ENCODE results near the gene SRCIN1.

Gene SRCIN1

DNA sequence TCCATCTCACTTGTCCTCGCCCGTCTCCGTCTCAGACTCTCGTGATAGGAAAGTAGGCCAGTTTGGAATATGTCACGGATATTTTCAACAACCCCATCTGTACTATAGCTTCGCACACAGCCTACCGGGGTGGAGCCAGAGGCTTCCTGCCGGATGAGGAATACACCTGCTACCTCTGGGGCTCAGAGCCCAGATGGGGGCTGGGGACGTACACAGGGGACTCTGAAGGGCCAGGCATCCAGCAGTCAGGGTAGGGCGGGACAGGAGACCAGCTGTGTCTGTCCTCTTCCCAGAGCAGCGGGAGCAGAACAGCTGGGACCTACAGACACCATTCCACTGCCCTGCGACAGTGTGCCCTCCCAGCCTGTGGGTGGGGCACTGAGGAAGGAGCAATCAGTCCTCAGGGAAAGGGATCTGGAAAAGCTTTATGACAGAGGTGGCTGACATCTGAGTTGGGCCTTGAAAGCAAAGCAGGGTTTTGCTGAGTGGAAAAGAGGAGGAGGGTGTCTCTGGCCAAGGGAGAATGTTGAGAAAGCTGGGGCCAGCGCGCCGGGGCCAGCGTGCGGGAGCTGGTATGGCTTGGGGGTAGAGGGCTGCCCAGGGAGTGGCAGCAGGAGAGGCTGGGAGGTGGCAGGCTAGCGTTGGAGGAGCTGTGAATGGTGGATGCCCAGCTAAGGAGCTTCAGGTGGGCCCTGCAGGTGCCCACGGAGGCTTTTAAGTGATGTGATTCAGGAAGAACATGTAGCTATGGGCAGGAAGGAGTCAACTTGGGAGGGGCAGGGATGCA lies 11.5 kb upstream of the SRCIN1 start:
- Histone ChIP-seq H3F3A (ENCODE audit: control insufficient read depth, insufficient read depth) (peaks cover 7% of the 10 kb centered on the region), H3K27me3 (ENCODE audit: control insufficient read depth, low read length) (no peaks in the 10 kb centered on the region), H3K4me1 (ENCODE audit: control insufficient read depth, low read length) (peaks cover 35% of the 10 kb centered on the region), H4K20me1 (ENCODE audit: control insufficient read depth, insufficient read depth, low read depth, low read length) (no peaks in the 10 kb centered on the region), H3K36me3 (ENCODE audit: control insufficient read depth, low read length) (no peaks in the 10 kb centered on the region), H3K4me2 (ENCODE audit: low read length) (no peak overlapping the region), H3K4me3 (ENCODE audit: low read length) (no peak overlapping the region), H3K27ac (ENCODE audit: low read depth, low read length) (no peak overlapping the region), H3K79me2 (ENCODE audit: control insufficient read depth, low read length) (no peaks in the 10 kb centered on the region), H3K9me3 (ENCODE audit: control insufficient read depth, insufficient read depth, low read length) (no peaks in the 10 kb centered on the region), H3K9me2 (replicated peaks; ENCODE audit: control insufficient read depth, low read length) (no peaks in the 10 kb centered on the region)
- TF ChIP-seq EZH2phosphoT487 (IDR thresholded peaks at IDR 0.05; ENCODE audit: borderline replicate concordance, low read length) = no peak
- TF ChIP-seq, protein P1, sequence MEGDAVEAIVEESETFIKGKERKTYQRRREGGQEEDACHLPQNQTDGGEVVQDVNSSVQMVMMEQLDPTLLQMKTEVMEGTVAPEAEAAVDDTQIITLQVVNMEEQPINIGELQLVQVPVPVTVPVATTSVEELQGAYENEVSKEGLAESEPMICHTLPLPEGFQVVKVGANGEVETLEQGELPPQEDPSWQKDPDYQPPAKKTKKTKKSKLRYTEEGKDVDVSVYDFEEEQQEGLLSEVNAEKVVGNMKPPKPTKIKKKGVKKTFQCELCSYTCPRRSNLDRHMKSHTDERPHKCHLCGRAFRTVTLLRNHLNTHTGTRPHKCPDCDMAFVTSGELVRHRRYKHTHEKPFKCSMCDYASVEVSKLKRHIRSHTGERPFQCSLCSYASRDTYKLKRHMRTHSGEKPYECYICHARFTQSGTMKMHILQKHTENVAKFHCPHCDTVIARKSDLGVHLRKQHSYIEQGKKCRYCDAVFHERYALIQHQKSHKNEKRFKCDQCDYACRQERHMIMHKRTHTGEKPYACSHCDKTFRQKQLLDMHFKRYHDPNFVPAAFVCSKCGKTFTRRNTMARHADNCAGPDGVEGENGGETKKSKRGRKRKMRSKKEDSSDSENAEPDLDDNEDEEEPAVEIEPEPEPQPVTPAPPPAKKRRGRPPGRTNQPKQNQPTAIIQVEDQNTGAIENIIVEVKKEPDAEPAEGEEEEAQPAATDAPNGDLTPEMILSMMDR (IDR thresholded peaks at IDR 0.05; ENCODE audit: low read depth, low read length, poor library complexity, severe bottlenecking) = no peak

DNA sequence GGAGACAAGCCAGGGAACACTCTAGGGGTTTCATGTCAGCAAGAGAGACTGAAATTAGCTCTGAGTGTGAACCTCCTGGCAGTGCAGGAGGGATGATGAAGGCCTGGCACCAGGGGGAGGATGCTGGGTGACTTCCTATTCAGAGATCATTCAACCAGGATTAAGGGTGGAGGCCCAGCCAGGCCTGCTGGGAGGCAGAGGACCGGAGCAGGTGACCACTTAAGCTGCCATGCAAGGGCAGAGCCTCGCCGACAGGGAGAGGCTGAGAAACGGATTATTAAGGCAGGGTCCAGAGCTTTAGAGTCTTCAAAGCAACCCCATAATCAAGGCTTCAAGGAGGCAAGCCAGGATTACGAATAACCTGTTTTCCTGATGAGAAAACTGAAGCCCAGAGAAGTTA lies 10.6 kb upstream of the SRCIN1 start:
- H3K79me2 ChIP-seq (ENCODE audit: control insufficient read depth, low read length) = no peaks in the 10 kb centered on the region
- H3K36me3 ChIP-seq (ENCODE audit: control insufficient read depth, low read length) = no peaks in the 10 kb centered on the region
- H3K9me2 ChIP-seq (replicated peaks; ENCODE audit: control insufficient read depth, low read length) = no peaks in the 10 kb centered on the region
- H3K4me1 ChIP-seq (ENCODE audit: control insufficient read depth, low read length) = peaks cover 37% of the 10 kb centered on the region
- TF ChIP-seq EZH2phosphoT487 (IDR thresholded peaks at IDR 0.05; ENCODE audit: borderline replicate concordance, low read length) = no peak
- TF ChIP-seq, protein P1 (IDR thresholded peaks at IDR 0.05; ENCODE audit: low read depth, low read length, poor library complexity, severe bottlenecking) = no peak
- no peak overlapping the region for H3K4me2 ChIP-seq (ENCODE audit: low read length)
- H3K9me3 ChIP-seq (ENCODE audit: control insufficient read depth, insufficient read depth, low read length) = no peaks in the 10 kb centered on the region
- H3K4me3 ChIP-seq (ENCODE audit: low read length) = no peak overlapping the region
- H3F3A ChIP-seq (ENCODE audit: control insufficient read depth, insufficient read depth) = no peaks in the 10 kb centered on the region; the same call in 1 of the 2 replicates
- H4K20me1 ChIP-seq (ENCODE audit: control insufficient read depth, insufficient read depth, low read depth, low read length) = no peaks in the 10 kb centered on the region
- no peak overlapping the region for H3K27ac ChIP-seq (ENCODE audit: low read depth, low read length)
- no peaks in the 10 kb centered on the region for H3K27me3 ChIP-seq (ENCODE audit: control insufficient read depth, low read length)

DNA sequence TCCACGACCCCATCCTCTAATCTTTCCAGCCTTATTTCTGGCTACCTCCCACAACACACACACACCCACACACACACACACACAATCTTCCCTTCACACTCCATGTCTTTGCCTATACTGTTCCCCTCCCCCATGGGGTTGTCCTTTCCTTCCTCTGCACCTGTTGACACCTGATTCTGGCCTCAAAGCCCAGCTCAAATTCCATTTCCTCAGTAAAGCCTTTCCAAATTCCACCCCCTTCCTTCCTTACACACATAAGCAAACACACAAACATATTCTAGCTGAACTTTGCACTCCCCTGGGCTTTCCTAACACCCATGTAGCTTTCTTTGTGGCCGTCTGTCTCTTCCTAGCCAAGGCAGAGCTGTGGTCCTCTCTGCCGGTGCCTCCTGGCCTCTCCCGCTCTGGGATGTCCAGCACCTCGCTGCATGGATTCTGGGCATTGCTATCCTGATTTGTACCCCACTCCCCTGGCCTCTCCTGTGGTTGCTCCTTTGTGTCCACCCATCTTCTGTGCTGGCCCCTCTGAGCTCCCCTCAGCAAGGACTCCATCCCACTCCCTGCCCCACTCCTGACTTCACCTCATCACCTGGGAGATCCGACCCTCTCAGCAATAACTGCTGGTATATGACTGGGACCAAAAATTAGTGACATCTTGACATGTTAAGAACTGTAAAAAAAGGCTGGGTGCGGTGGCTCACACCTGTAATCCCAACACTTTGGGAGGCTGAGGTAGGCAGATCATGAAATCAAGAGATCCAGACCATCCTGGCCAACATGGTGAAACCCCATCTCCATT lies 8.4 kb upstream of the SRCIN1 start:
- Histone ChIP-seq H3K4me2 (ENCODE audit: low read length) (no peak overlapping the region), H3F3A (ENCODE audit: control insufficient read depth, insufficient read depth) (no peaks in the 10 kb centered on the region; the same call in 1 of the 2 replicates), H3K27me3 (ENCODE audit: control insufficient read depth, low read length) (peaks cover 6% of the 10 kb centered on the region), H3K36me3 (ENCODE audit: control insufficient read depth, low read length) (no peaks in the 10 kb centered on the region), H3K27ac (ENCODE audit: low read depth, low read length) (no peak overlapping the region), H3K9me2 (replicated peaks; ENCODE audit: control insufficient read depth, low read length) (no peaks in the 10 kb centered on the region), H3K79me2 (ENCODE audit: control insufficient read depth, low read length) (no peaks in the 10 kb centered on the region), H3K4me3 (ENCODE audit: low read length) (no peak overlapping the region), H4K20me1 (ENCODE audit: control insufficient read depth, insufficient read depth, low read depth, low read length) (no peaks in the 10 kb centered on the region), H3K9me3 (ENCODE audit: control insufficient read depth, insufficient read depth, low read length) (no peaks in the 10 kb centered on the region), H3K4me1 (ENCODE audit: control insufficient read depth, low read length) (peaks cover 39% of the 10 kb centered on the region)
- TF ChIP-seq, protein P1 (IDR thresholded peaks at IDR 0.05; ENCODE audit: low read depth, low read length, poor library complexity, severe bottlenecking) = no peak
- TF ChIP-seq EZH2phosphoT487 (IDR thresholded peaks at IDR 0.05; ENCODE audit: borderline replicate concordance, low read length) = no peak

All from DOHH2 (cell line).